ENCODE measurements around the gene ARAP2. TPM values are rescaled to one million over a fixed set of nuclear protein-coding genes. Genes with fewer than 3 reads are reported as not detected.

Gene ARAP2
- polyA plus RNA-seq, 6 donors from 2014 or later: 15.9 to 49.3 (median 32.7) TPM

- ATAC-seq (ENCODE audit: low read depth in 2 of 2): no peak
- Mint-ChIP-seq H3K4me3 (no peak overlapping the region), H3K9me3 (no peaks in the 10 kb centered on the region), H3K36me3 (peaks cover 13 to 28% of the 10 kb centered on the region in 2 donors), H3K27ac (peak overlapping the region in 1 of 6 donors; percentile 31), H3K4me1 (peaks cover 0 to 11% (median 10%) of the 10 kb centered on the region in 3 donors), H3K27me3 (no peaks in the 10 kb centered on the region)
- no peak for DNase-seq
Observed at GRCh38 chr4:36140421-36140820, 103.9 kb downstream of the ARAP2 start.

- H3K9me3 Mint-ChIP-seq: no peaks in the 10 kb centered on the region
- H3K27ac Mint-ChIP-seq: no peak overlapping the region
- no peaks in the 10 kb centered on the region for H3K27me3 Mint-ChIP-seq
Observed at GRCh38 chr4:36138220-36138619, 106.1 kb downstream of the ARAP2 start.

GRCh38 chr4:36137336-36137735 lies 107.0 kb downstream of the ARAP2 start:
- Mint-ChIP-seq H3K27me3 (no peaks in the 10 kb centered on the region), H3K4me1 (peaks cover 0 to 4% (median 4%) of the 10 kb centered on the region in 3 donors), H3K9me3 (no peaks in the 10 kb centered on the region), H3K27ac (no peak overlapping the region), H3K36me3 (peaks cover 4 to 9% of the 10 kb centered on the region in 2 donors), H3K4me3 (no peak overlapping the region)
- no peak for DNase-seq
- ATAC-seq (ENCODE audit: low read depth in 2 of 2): no peak

More at GRCh38 chr4:36138220-36138619, 106.1 kb downstream of the ARAP2 start:
- H3K4me3 Mint-ChIP-seq: no peak overlapping the region
- peaks cover 12 to 16% of the 10 kb centered on the region in 2 donors for H3K36me3 Mint-ChIP-seq
- peaks cover 0 to 11% (median 10%) of the 10 kb centered on the region in 3 donors for H3K4me1 Mint-ChIP-seq
- no peak for ATAC-seq (ENCODE audit: low read depth in 2 of 2)
- DNase-seq: no peak

GRCh38 chr4:36133658-36134057 lies 110.7 kb downstream of the ARAP2 start:
- no peak for DNase-seq
- Mint-ChIP-seq H3K4me1 (no peaks in the 10 kb centered on the region), H3K36me3 (peaks cover 6 to 18% of the 10 kb centered on the region in 2 donors), H3K27ac (no peak overlapping the region), H3K27me3 (no peaks in the 10 kb centered on the region), H3K9me3 (no peaks in the 10 kb centered on the region), H3K4me3 (no peak overlapping the region)
- ATAC-seq (ENCODE audit: low read depth in 2 of 2): no peak

- Mint-ChIP-seq H3K4me3 (no peak overlapping the region), H3K9me3 (no peaks in the 10 kb centered on the region), H3K36me3 (peaks cover 6 to 18% of the 10 kb centered on the region in 2 donors), H3K4me1 (no peaks in the 10 kb centered on the region), H3K27me3 (no peaks in the 10 kb centered on the region), H3K27ac (no peak overlapping the region)
- DNase-seq (no peak), ATAC-seq (ENCODE audit: low read depth in 2 of 2) (no peak)
Observed at GRCh38 chr4:36133086-36133485, 111.2 kb downstream of the ARAP2 start.

- no peaks in the 10 kb centered on the region for H3K4me1 Mint-ChIP-seq
- no peaks in the 10 kb centered on the region for H3K27me3 Mint-ChIP-seq
- H3K4me3 Mint-ChIP-seq: no peak overlapping the region
- DNase-seq (no peak), ATAC-seq (ENCODE audit: low read depth in 2 of 2) (no peak)
- H3K36me3 Mint-ChIP-seq: peaks cover 9 to 18% of the 10 kb centered on the region in 2 donors
- no peaks in the 10 kb centered on the region for H3K9me3 Mint-ChIP-seq
- H3K27ac Mint-ChIP-seq: peak overlapping the region in 3 of 6 donors; percentile 2 to 17 (median 3)
Observed at GRCh38 chr4:36130641-36131040, 113.7 kb downstream of the ARAP2 start.

- no peaks in the 10 kb centered on the region for H3K27me3 Mint-ChIP-seq
- H3K4me3 Mint-ChIP-seq: no peak overlapping the region
- peaks cover 22 to 26% of the 10 kb centered on the region in 2 donors for H3K36me3 Mint-ChIP-seq
- H3K27ac Mint-ChIP-seq: peak overlapping the region in 1 of 6 donors; percentile 4
- no peaks in the 10 kb centered on the region for H3K4me1 Mint-ChIP-seq
- no peaks in the 10 kb centered on the region for H3K9me3 Mint-ChIP-seq
- DNase-seq (no peak), ATAC-seq (ENCODE audit: low read depth in 2 of 2) (no peak)
Observed at GRCh38 chr4:36128689-36129088, 115.6 kb downstream of the ARAP2 start.

- H3K36me3 Mint-ChIP-seq: peaks cover 30 to 42% of the 10 kb centered on the region in 2 donors
- ATAC-seq (ENCODE audit: low read depth in 2 of 2) (no peak), DNase-seq (no peak)
- no peak overlapping the region for H3K27ac Mint-ChIP-seq
- peaks cover 0 to 6% (median 4%) of the 10 kb centered on the region in 7 donors for H3K9me3 Mint-ChIP-seq
- no peaks in the 10 kb centered on the region for H3K4me1 Mint-ChIP-seq
- H3K4me3 Mint-ChIP-seq: no peak overlapping the region
- H3K27me3 Mint-ChIP-seq: no peaks in the 10 kb centered on the region
Observed at GRCh38 chr4:36123906-36124305, 120.4 kb downstream of the ARAP2 start.

GRCh38 chr4:36115312-36115711 lies 129.0 kb downstream of the ARAP2 start:
- DNase-seq: no peak
- no peaks in the 10 kb centered on the region for H3K9me3 Mint-ChIP-seq
- H3K36me3 Mint-ChIP-seq: peaks cover 9 to 41% of the 10 kb centered on the region in 2 donors
- no peak overlapping the region for H3K27ac Mint-ChIP-seq
- H3K27me3 Mint-ChIP-seq: no peaks in the 10 kb centered on the region
- H3K4me3 Mint-ChIP-seq: no peak overlapping the region
- ATAC-seq (ENCODE audit: low read depth in 2 of 2): no peak
- H3K4me1 Mint-ChIP-seq: no peaks in the 10 kb centered on the region

GRCh38 chr4:36111172-36111571 lies 133.1 kb downstream of the ARAP2 start:
- H3K36me3 Mint-ChIP-seq: peaks cover 12 to 25% of the 10 kb centered on the region in 2 donors
- H3K27ac Mint-ChIP-seq: peak overlapping the region in 1 of 6 donors; percentile 90
- H3K9me3 Mint-ChIP-seq: no peaks in the 10 kb centered on the region
- ATAC-seq (ENCODE audit: low read depth in 2 of 2) (no peak), DNase-seq (no peak)
- no peaks in the 10 kb centered on the region for H3K27me3 Mint-ChIP-seq
- no peaks in the 10 kb centered on the region for H3K4me1 Mint-ChIP-seq
- H3K4me3 Mint-ChIP-seq: no peak overlapping the region

GRCh38 chr4:36099509-36099908 lies 144.8 kb downstream of the ARAP2 start:
- H3K4me3 Mint-ChIP-seq: no peak overlapping the region
- H3K27me3 Mint-ChIP-seq: no peaks in the 10 kb centered on the region
- no peak overlapping the region for H3K27ac Mint-ChIP-seq
- peaks cover 36 to 41% of the 10 kb centered on the region in 2 donors for H3K36me3 Mint-ChIP-seq
- DNase-seq: no peak
- peaks cover 0 to 9% (median 6%) of the 10 kb centered on the region in 7 donors for H3K9me3 Mint-ChIP-seq
- ATAC-seq (ENCODE audit: low read depth in 2 of 2): no peak
- peaks cover 0 to 4% (median 0%) of the 10 kb centered on the region in 3 donors for H3K4me1 Mint-ChIP-seq

- Mint-ChIP-seq H3K4me1 (no peaks in the 10 kb centered on the region), H3K4me3 (no peak overlapping the region), H3K27ac (no peak overlapping the region), H3K27me3 (no peaks in the 10 kb centered on the region), H3K36me3 (peaks cover 17 to 23% of the 10 kb centered on the region in 2 donors), H3K9me3 (peaks cover 0 to 3% (median 0%) of the 10 kb centered on the region in 7 donors)
- ATAC-seq (ENCODE audit: low read depth in 2 of 2) (no peak), DNase-seq (no peak)
Observed at GRCh38 chr4:36094995-36095394, 149.3 kb downstream of the ARAP2 start.

- H3K36me3 Mint-ChIP-seq: peaks cover 0 to 19% of the 10 kb centered on the region in 2 donors
- no peaks in the 10 kb centered on the region for H3K27me3 Mint-ChIP-seq
- H3K4me1 Mint-ChIP-seq: no peaks in the 10 kb centered on the region
- H3K9me3 Mint-ChIP-seq: no peaks in the 10 kb centered on the region
- no peak for DNase-seq
- no peak overlapping the region for H3K4me3 Mint-ChIP-seq
- ATAC-seq (ENCODE audit: low read depth in 2 of 2): no peak
- peak overlapping the region in 1 of 6 donors; percentile 59 for H3K27ac Mint-ChIP-seq
Observed at GRCh38 chr4:36091997-36092396, 152.3 kb downstream of the ARAP2 start.

GRCh38 chr4:36088542-36088941 lies 155.8 kb downstream of the ARAP2 start:
- H3K27me3 Mint-ChIP-seq: no peaks in the 10 kb centered on the region
- peaks cover 0 to 19% of the 10 kb centered on the region in 2 donors for H3K36me3 Mint-ChIP-seq
- H3K4me3 Mint-ChIP-seq: no peak overlapping the region
- no peaks in the 10 kb centered on the region for H3K4me1 Mint-ChIP-seq
- H3K27ac Mint-ChIP-seq: peak overlapping the region in 1 of 6 donors; percentile 33
- DNase-seq: no peak
- H3K9me3 Mint-ChIP-seq: no peaks in the 10 kb centered on the region
- ATAC-seq (ENCODE audit: low read depth in 2 of 2): no peak
